WTC11 (cell line): ENCODE measurements around the gene CLDN34. TPM values are rescaled to one million over a fixed set of nuclear protein-coding genes. Genes with fewer than 3 reads are reported as not detected.

ENCODE experiments used
- ATAC-seq: fragments of 200-7000 bp; cut with Tn5 transposase; 2 replicates; pipeline ENCODE4 v1.10.0; 2021; ENCODE audit warnings: mild to moderate bottlenecking, moderate library complexity
- CTCF ChIA-PET: fragments of 300-600 bp; sonication (Branson Sonifier 250); formaldehyde crosslinking; loops from one replicate; lab custom pipeline; 2021; ENCODE audit warnings: antibody characterized with exemption; lab: Charles Lee
- POLR2A ChIA-PET: fragments of 350-600 bp; sonication (Branson Sonifier 250); formaldehyde crosslinking; loops from one replicate; lab custom pipeline; 2021; ENCODE audit warnings: antibody characterized with exemption; lab: Charles Lee
- DNase-seq: peaks from one replicate; pipeline ENCODE4 v3.0.0; 2021; ENCODE audit warnings: low spot score
- H3K27ac Mint-ChIP-seq: 2 replicates; pipeline ENCODE4 v1.8.0; 2021; ENCODE audit warnings: mixed read lengths
- H3K27me3 Mint-ChIP-seq: 2 replicates; pipeline ENCODE4 v1.8.0; 2021; ENCODE audit warnings: low read depth, mild to moderate bottlenecking, moderate library complexity, mixed read lengths
- H3K36me3 Mint-ChIP-seq: 2 replicates; pipeline ENCODE4 v1.8.0; 2021; ENCODE audit warnings: mixed read lengths
- H3K4me1 Mint-ChIP-seq: 2 replicates; pipeline ENCODE4 v1.8.0; 2022; ENCODE audit warnings: mixed read lengths
- H3K4me3 Mint-ChIP-seq: 2 replicates; pipeline ENCODE4 v1.8.0; 2021; ENCODE audit warnings: mild to moderate bottlenecking, moderate library complexity, mixed read lengths
- H3K9me3 Mint-ChIP-seq: 2 replicates; pipeline ENCODE4 v1.8.0; 2021; ENCODE audit warnings: mixed read lengths
- ATF1 ChIP-seq: sonication (generic); formaldehyde crosslinking; IDR thresholded peaks from 2 replicates; pipeline ENCODE4 v1.8.1; 2023; ENCODE audit warnings: mild to moderate bottlenecking, moderate library complexity, missing genetic modification reagents
- CREM ChIP-seq: sonication (generic); formaldehyde crosslinking; IDR thresholded peaks from 2 replicates; pipeline ENCODE4 v1.8.1; 2022; ENCODE audit warnings: mild to moderate bottlenecking, missing genetic modification reagents, moderate library complexity
- CTCF ChIP-seq: fragments of 200-600 bp; IDR thresholded peaks from 2 replicates; pipeline ENCODE4 v1.8.0; 2022; ENCODE audit warnings: antibody characterized with exemption
- E2F1 ChIP-seq: sonication (generic); formaldehyde crosslinking; IDR thresholded peaks from 2 replicates; pipeline ENCODE4 v1.8.0; 2022; ENCODE audit warnings: mild to moderate bottlenecking, missing genetic modification reagents
- FOXK1 ChIP-seq: sonication (generic); formaldehyde crosslinking; IDR thresholded peaks from 2 replicates; pipeline ENCODE4 v1.8.0; 2022; ENCODE audit warnings: mild to moderate bottlenecking, moderate library complexity, missing genetic modification reagents
- JUN ChIP-seq: sonication (generic); formaldehyde crosslinking; IDR thresholded peaks from 2 replicates; pipeline ENCODE4 v1.8.0; 2023; ENCODE audit warnings: mild to moderate bottlenecking, missing genetic modification reagents
- KAT7 ChIP-seq: sonication (generic); formaldehyde crosslinking; IDR thresholded peaks from 2 replicates; pipeline ENCODE4 v1.8.1; 2023; ENCODE audit warnings: missing genetic modification reagents, mild to moderate bottlenecking, borderline replicate concordance
- NFYB ChIP-seq: sonication (generic); formaldehyde crosslinking; conservative IDR thresholded peaks from 2 replicates; pipeline ENCODE4 v1.8.0; 2022; ENCODE audit warnings: low read depth, missing genetic modification reagents
- PRDM15 ChIP-seq: sonication (generic); formaldehyde crosslinking; IDR thresholded peaks from 2 replicates; pipeline ENCODE4 v1.8.0; 2022; ENCODE audit warnings: missing genetic modification reagents
- STAT6 ChIP-seq: sonication (generic); formaldehyde crosslinking; conservative IDR thresholded peaks from 2 replicates; pipeline ENCODE4 v1.8.1; 2023; ENCODE audit warnings: mild to moderate bottlenecking, low read depth, missing genetic modification reagents, moderate library complexity
- TEAD4 ChIP-seq: sonication (generic); formaldehyde crosslinking; IDR thresholded peaks from 2 replicates; pipeline ENCODE4 v1.8.0; 2022; ENCODE audit warnings: mild to moderate bottlenecking, missing genetic modification reagents
- USF1 ChIP-seq: sonication (generic); formaldehyde crosslinking; IDR thresholded peaks from 2 replicates; pipeline ENCODE4 v1.8.0; 2022; ENCODE audit warnings: mild to moderate bottlenecking, missing genetic modification reagents
- ZBTB43 ChIP-seq: sonication (generic); formaldehyde crosslinking; IDR thresholded peaks from 2 replicates; pipeline ENCODE4 v1.8.1; 2023; ENCODE audit warnings: mild to moderate bottlenecking, missing genetic modification reagents
- ZNF121 ChIP-seq: sonication (generic); formaldehyde crosslinking; IDR thresholded peaks from 2 replicates; pipeline ENCODE4 v1.8.0; 2023; ENCODE audit warnings: missing genetic modification reagents
- ZNF396 ChIP-seq: fragments of 250-450 bp; sonication (Bioruptor Pico); IDR thresholded peaks from 2 replicates; pipeline ENCODE4 v1.8.0; 2021; ENCODE audit warnings: mild to moderate bottlenecking, moderate library complexity, borderline replicate concordance
- ZNF671 ChIP-seq: fragments of 250-450 bp; sonication (Bioruptor Pico); IDR thresholded peaks from 2 replicates; pipeline ENCODE4 v1.8.0; 2021; ENCODE audit warnings: mild to moderate bottlenecking
- total RNA-seq: library from RNA; stranded (reverse); gene quantifications from 3 replicates; pipeline ENCODE4 v1.2.3, GENCODE V29; 2021

Gene CLDN34
- total RNA-seq, 1 experiment from 2014 or later = 0.52 TPM

GRCh38 chrX:9917861-9918260 lies 49.3 kb upstream of the CLDN34 start:
- Mint-ChIP-seq H3K36me3 (peaks cover 5% of the 10 kb centered on the region), H3K27ac (no peak overlapping the region)
- ATAC-seq = no peak

More at GRCh38 chrX:9917861-9918260, 49.3 kb upstream of the CLDN34 start:
- peaks cover 28% of the 10 kb centered on the region for H3K4me1 Mint-ChIP-seq
- no peak for DNase-seq
- ChIA-PET POLR2A (no interaction called here), CTCF (no interaction called here)
- H3K9me3 Mint-ChIP-seq = no peaks in the 10 kb centered on the region; the same call in 1 of the 2 replicates
- H3K4me3 Mint-ChIP-seq = no peak overlapping the region
- TF ChIP-seq JUN (CRISPR knock-in tag) = no peak
- TF ChIP-seq ZNF121 (CRISPR knock-in tag) = no peak
- no peak for TF ChIP-seq ZNF671 (CRISPR knock-in tag)
- no peak for TF ChIP-seq NFYB (CRISPR knock-in tag)
- no peak for TF ChIP-seq PRDM15
- TF ChIP-seq USF1 (CRISPR knock-in tag) = no peak
- no peak for TF ChIP-seq FOXK1 (CRISPR knock-in tag)
- TF ChIP-seq CTCF = no peak
- TF ChIP-seq CREM (CRISPR knock-in tag) = no peak
- no peak for TF ChIP-seq E2F1
- TF ChIP-seq TEAD4 (CRISPR knock-in tag) = no peak
- no peak for TF ChIP-seq ATF1 (CRISPR knock-in tag)
- no peak for TF ChIP-seq STAT6 (CRISPR knock-in tag)
- no peak for TF ChIP-seq ZNF396
- TF ChIP-seq ZBTB43 (CRISPR knock-in tag) = no peak
- no peak for TF ChIP-seq KAT7 (CRISPR knock-in tag)
- H3K27me3 Mint-ChIP-seq = no peaks in the 10 kb centered on the region
